ENCODE data around the gene SCT.

The SCT gene

DNA sequence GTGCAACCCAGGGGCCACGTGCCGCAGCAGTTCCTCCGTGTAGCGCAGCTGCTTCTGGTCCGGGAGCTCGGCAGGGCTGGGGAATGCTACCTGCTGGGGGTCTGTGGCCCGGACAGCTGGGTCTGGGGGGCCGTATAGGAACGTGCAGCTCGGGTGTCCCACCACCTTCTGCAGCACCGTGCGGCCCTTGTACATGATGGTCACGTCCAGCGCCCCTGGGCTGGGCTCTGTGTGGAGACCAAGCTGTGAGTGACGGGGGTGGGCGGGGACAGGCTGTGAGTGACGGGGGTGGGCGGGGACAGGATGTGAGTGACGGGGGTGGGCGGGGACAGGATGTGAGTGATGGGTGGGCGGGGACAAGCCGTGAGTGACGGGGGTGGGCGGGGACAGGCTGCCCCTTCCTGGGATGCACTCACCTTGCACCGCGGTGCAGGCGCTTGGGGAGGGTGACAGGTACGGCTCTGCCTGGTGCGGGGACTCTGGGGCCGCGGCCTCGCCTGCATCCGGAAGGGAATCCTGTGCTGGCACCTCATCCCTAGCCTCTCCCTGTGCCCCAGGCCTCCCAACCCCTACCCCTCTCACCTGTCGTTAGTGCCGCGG is 13.5 kb downstream of the SCT start (continued):
- TF ChIP-seq ZNF518A (tag by site-specific recombination; conservative IDR thresholded peaks at IDR 0.05; ENCODE audit: low read depth) = no peak
- TF ChIP-seq GFI1B (tag by site-specific recombination; IDR thresholded peaks at IDR 0.05) = no peak
- TF ChIP-seq ZNF449 (tag by site-specific recombination; IDR thresholded peaks at IDR 0.05) = no peak
- no peak for TF ChIP-seq SCRT2 (tag by site-specific recombination; IDR thresholded peaks at IDR 0.05)
- TF ChIP-seq ZNF148 (tag by site-specific recombination; IDR thresholded peaks at IDR 0.05; ENCODE audit: borderline replicate concordance) = no peak
- TF ChIP-seq ZBTB17 (tag by site-specific recombination; IDR thresholded peaks at IDR 0.05) = no peak
- TF ChIP-seq ZNF548 (tag by site-specific recombination; IDR thresholded peaks at IDR 0.05) = no peak
- TF ChIP-seq, protein P1, sequence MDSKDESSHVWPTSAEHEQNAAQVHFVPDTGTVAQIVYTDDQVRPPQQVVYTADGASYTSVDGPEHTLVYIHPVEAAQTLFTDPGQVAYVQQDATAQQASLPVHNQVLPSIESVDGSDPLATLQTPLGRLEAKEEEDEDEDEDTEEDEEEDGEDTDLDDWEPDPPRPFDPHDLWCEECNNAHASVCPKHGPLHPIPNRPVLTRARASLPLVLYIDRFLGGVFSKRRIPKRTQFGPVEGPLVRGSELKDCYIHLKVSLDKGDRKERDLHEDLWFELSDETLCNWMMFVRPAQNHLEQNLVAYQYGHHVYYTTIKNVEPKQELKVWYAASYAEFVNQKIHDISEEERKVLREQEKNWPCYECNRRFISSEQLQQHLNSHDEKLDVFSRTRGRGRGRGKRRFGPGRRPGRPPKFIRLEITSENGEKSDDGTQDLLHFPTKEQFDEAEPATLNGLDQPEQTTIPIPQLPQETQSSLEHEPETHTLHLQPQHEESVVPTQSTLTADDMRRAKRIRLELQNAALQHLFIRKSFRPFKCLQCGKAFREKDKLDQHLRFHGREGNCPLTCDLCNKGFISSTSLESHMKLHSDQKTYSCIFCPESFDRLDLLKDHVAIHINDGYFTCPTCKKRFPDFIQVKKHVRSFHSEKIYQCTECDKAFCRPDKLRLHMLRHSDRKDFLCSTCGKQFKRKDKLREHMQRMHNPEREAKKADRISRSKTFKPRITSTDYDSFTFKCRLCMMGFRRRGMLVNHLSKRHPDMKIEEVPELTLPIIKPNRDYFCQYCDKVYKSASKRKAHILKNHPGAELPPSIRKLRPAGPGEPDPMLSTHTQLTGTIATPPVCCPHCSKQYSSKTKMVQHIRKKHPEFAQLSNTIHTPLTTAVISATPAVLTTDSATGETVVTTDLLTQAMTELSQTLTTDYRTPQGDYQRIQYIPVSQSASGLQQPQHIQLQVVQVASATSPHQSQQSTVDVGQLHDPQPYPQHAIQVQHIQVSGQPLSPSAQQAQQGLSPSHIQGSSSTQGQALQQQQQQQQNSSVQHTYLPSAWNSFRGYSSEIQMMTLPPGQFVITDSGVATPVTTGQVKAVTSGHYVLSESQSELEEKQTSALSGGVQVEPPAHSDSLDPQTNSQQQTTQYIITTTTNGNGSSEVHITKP (tag by site-specific recombination; IDR thresholded peaks at IDR 0.05) = no peak
- TF ChIP-seq ZNF350 (tag by site-specific recombination; IDR thresholded peaks at IDR 0.05) = no peak
- no peak for TF ChIP-seq ZNF366 (tag by site-specific recombination; conservative IDR thresholded peaks at IDR 0.05)

GRCh38 chr11:612961-613300 is 14.1 kb downstream of the SCT start:
- Histone ChIP-seq H3K4me3 (ENCODE audit: low read depth, low read length) (no peak overlapping the region), H3K9me3 (ENCODE audit: control insufficient read depth, insufficient read depth, low read depth, low read length) (no peaks in the 10 kb centered on the region), H3K27ac (ENCODE audit: extremely low read depth, low read depth, low read length) (no peak overlapping the region), H3K4me1 (ENCODE audit: control insufficient read depth, insufficient read depth, low read length) (no peaks in the 10 kb centered on the region), H3K36me3 (ENCODE audit: control insufficient read depth in 2 of 2, insufficient read depth in 1 of 2, low read length in 2 of 2) (peaks cover 0 to 68% of the 10 kb centered on the region in 2 experiments; a peak in 1 of 3 replicates)
- CTCF ChIA-PET = interaction anchor here (0.6 to 2.2 kb wide), 3 partner anchors 22 to 58 kb away, joined by 3 to 9 read pairs (median 4); no protein-coding TSS in a partner anchor
- POLR2A ChIA-PET = interaction anchor here (0.6 to 2.2 kb wide), 4 partner anchors 37 to 164 kb away, joined by 5 to 10 read pairs (median 5); partner anchors contain the start of genes GATD1 and PHRF1
- TF ChIP-seq ZNF785 (tag by site-specific recombination; IDR thresholded peaks at IDR 0.05) (no peak), ZNF626 (tag by site-specific recombination; IDR thresholded peaks at IDR 0.05) (no peak), HIC1 (tag by site-specific recombination; IDR thresholded peaks at IDR 0.05) (no peak), ZNF146 (tag by site-specific recombination; IDR thresholded peaks at IDR 0.05) (no peak), KLF8 (tag by site-specific recombination; IDR thresholded peaks at IDR 0.05) (no peak), ZNF544 (tag by site-specific recombination; IDR thresholded peaks at IDR 0.05) (no peak), EGR2 (tag by site-specific recombination; IDR thresholded peaks at IDR 0.05; ENCODE audit: low read depth) (no peak), MEIS1 (CRISPR knock-in tag; IDR thresholded peaks at IDR 0.05; ENCODE audit: borderline replicate concordance) (no peak)
- TF ChIP-seq, protein P2, sequence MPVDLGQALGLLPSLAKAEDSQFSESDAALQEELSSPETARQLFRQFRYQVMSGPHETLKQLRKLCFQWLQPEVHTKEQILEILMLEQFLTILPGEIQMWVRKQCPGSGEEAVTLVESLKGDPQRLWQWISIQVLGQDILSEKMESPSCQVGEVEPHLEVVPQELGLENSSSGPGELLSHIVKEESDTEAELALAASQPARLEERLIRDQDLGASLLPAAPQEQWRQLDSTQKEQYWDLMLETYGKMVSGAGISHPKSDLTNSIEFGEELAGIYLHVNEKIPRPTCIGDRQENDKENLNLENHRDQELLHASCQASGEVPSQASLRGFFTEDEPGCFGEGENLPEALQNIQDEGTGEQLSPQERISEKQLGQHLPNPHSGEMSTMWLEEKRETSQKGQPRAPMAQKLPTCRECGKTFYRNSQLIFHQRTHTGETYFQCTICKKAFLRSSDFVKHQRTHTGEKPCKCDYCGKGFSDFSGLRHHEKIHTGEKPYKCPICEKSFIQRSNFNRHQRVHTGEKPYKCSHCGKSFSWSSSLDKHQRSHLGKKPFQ (tag by site-specific recombination; IDR thresholded peaks at IDR 0.05) = no peak
